Embryonic facial prominence (tissue), 1 donor: ENCODE measurements around the gene FERMT2.

Experiments used
- DNase-seq: peaks from one replicate; pipeline ENCODE4 v3.0.0-alpha.2; 2016; ENCODE audit errors: extremely low spot score

FERMT2 gene

GRCh38 chr14:52829527-52830185 is 121.2 kb downstream of the FERMT2 start:
- DNase-seq: no peak

GRCh38 chr14:52827426-52827825 is 123.4 kb downstream of the FERMT2 start:
- no peak for DNase-seq

DNA sequence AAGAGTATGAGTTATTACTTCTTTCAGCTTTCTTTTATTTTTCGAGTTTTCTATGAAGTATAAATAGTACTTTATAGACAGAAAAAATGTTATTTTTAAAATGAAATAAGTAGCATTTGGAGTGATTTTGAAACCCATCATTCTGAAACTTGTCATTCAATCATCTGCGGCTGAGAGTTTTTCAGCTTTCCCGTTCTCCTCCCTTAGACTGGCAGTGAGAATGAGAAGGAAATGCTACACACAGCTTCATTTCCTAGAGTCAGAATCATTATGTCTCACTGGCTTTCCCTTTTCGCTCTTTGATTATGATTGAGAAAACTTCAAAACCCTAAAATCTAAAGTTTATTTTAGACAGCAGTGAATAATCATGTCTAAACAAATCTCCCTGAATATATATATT is 125.8 kb downstream of the FERMT2 start:
- DNase-seq: no peak

DNA sequence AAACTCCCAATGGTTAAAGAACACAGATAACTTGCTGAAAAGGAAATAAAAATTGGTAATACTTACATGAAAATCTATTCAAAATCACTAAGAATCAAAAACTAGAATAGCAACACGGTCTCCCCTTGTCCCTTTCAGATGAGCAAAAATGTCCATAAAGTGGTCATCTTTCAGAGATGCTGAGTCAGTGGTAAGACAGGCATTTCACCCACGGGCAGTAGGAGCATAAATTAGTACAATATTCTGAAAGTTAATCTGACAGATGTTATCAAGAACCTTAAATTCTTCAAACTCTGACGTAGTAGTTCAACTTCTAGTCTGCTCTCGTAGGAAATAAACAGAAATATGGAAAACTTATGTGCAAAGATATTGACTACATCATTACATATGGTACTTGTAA is 126.4 kb downstream of the FERMT2 start:
- DNase-seq: no peak

DNA sequence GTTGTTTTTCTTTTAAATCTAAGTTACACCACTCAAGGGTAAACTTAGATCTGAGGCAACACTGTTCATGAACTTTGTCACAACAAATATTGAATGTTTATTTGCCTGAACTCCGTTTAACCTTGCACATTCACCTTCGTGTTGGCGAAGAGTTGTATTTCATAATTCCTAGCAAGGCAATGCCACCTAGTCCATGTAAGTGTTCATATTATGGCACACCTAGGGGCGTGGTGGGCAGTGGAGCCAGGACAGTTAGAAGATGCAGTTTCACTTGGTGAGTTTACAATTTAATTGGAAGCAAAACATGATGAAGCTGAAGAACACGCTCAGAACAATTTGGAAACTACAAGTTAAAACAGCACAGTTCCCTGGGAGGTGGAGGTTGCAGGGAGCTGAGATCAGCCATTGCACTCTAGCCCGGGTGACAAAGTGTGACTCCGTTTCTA is 129.0 kb downstream of the FERMT2 start:
- DNase-seq: no peak

- DNase-seq: no peak
Observed at GRCh38 chr14:52808101-52808500, 142.7 kb downstream of the FERMT2 start.
